Measurements from ENCODE around the gene BLTP2. TPM values are rescaled to one million over a fixed set of nuclear protein-coding genes. Genes with fewer than 3 reads are reported as not detected.

Gene BLTP2
- total RNA-seq, 1 experiment from 2014 or later = 137 TPM

GRCh38 chr17:28657756-28658155, 12.8 kb upstream of the BLTP2 start:
- Histone ChIP-seq H2BK20ac (ENCODE audit: low read depth, low read length, poor library complexity, severe bottlenecking) (no peak overlapping the region), H3K79me1 (ENCODE audit: insufficient read depth, low read depth, low read length, poor library complexity, severe bottlenecking) (no peaks in the 10 kb centered on the region), H3K18ac (ENCODE audit: insufficient read length, low read depth, low read length) (no peak overlapping the region), H2BK12ac (ENCODE audit: insufficient read length, low read depth, low read length) (no peak overlapping the region), H3K4me2 (ENCODE audit: insufficient read depth, insufficient read length, low read length) (no peak overlapping the region), H2BK15ac (ENCODE audit: low read depth, low read length) (no peak overlapping the region), H2BK120ac (ENCODE audit: low read depth, low read length, poor library complexity, severe bottlenecking) (no peak overlapping the region), H3K14ac (ENCODE audit: insufficient read depth, low read length) (no peak overlapping the region), H2AFZ (ENCODE audit: low read length) (no peak overlapping the region), H3K79me2 (ENCODE audit: insufficient read depth, low read length) (peaks cover 10% of the 10 kb centered on the region; the same call in 1 of the 2 replicates), H2BK5ac (ENCODE audit: insufficient read length, low read length) (no peak overlapping the region), H3K23me2 (ENCODE audit: insufficient read length, low read depth, low read length, poor library complexity, severe bottlenecking) (peaks cover 4% of the 10 kb centered on the region), H2AK5ac (ENCODE audit: insufficient read length, low read length) (no peak overlapping the region), H4K5ac (ENCODE audit: insufficient read length, low read depth, low read length) (no peak overlapping the region), H4K20me1 (ENCODE audit: control insufficient read depth, insufficient read depth, insufficient read length) (no peaks in the 10 kb centered on the region), H3K9ac (ENCODE audit: extremely low read depth, insufficient read length, low read length) (no peak overlapping the region), H4K91ac (ENCODE audit: insufficient read length, low read depth, low read length) (no peak overlapping the region), H3K27me3 (ENCODE audit: insufficient read depth, low read length) (no peaks in the 10 kb centered on the region), H3K9me3 (ENCODE audit: control insufficient read depth, low read depth, low read length) (no peaks in the 10 kb centered on the region), H3K23ac (ENCODE audit: insufficient read length, low read depth, low read length) (no peak overlapping the region), H3K4me1 (ENCODE audit: insufficient read depth, low read length) (peaks cover 2% of the 10 kb centered on the region; the same call in 1 of the 2 replicates), H4K8ac (replicated peaks; ENCODE audit: insufficient read length, low read depth, low read length) (no peak overlapping the region), H3K27ac (ENCODE audit: insufficient read length, low read depth, low read length) (no peak overlapping the region), H3K56ac (ENCODE audit: insufficient read length, low read depth, low read length) (no peak overlapping the region), H3T11ph (ENCODE audit: low read length) (no peak overlapping the region), H3K4ac (ENCODE audit: low read depth, low read length) (no peak overlapping the region)
- no peak for TF ChIP-seq CTCF (conservative IDR thresholded peaks at IDR 0.05)
- H3K27ac Mint-ChIP-seq = no peak overlapping the region
- WGBS (ENCODE audit: extremely low coverage, insufficient read length, low lambda C conversion rate) = no CpG with 5 or more reads among the region's 5 CpGs
- no peak for DNase-seq
- peaks cover 28 to 33% of the 10 kb centered on the region in 2 experiments for H3K9me3 Mint-ChIP-seq
- no peaks in the 10 kb centered on the region; the same call in 1 of the 2 replicates for H3K27me3 Mint-ChIP-seq (ENCODE audit: low read depth)
- H3K36me3 Mint-ChIP-seq (ENCODE audit: insufficient read depth in 1 of 3, low read depth in 3 of 3) = peaks cover 36 to 56% (median 45%) of the 10 kb centered on the region in 3 experiments
- H3K4me3 Mint-ChIP-seq = no peak overlapping the region
- H3K4me1 Mint-ChIP-seq = peaks cover 8% of the 10 kb centered on the region in 2 experiments
